ENCODE measurements around the gene PCDHGA11.
"Not testable (repeated sequence)": the region's sequence is repeated elsewhere in the genome, so short reads cannot be mapped to it uniquely, and the experiment has no call there.

PCDHGA11 gene

GRCh38 chr5:141420855-141421488, at the start of gene PCDHGA11:
PCDHGA11 (plus strand) TSS chr5:141421051; CDS start chr5:141421228, 177 bp downstream.
- DNase-seq, result no peak

GRCh38 chr5:141371572-141372475, 49.0 kb upstream of the PCDHGA11 start:
- DNase-seq, result no peak

- DNase-seq, result no peak
Measured at GRCh38 chr5:141373673-141374317, 47.1 kb upstream of the PCDHGA11 start, which contains the start of gene PCDHGA6. PCDHGA6 (plus strand) TSS chr5:141373891; CDS start chr5:141374084, 193 bp downstream.

GRCh38 chr5:141374627-141375026, 46.2 kb upstream of the PCDHGA11 start:
- DNase-seq, result no peak

GRCh38 chr5:141375444-141376155, 45.3 kb upstream of the PCDHGA11 start:
- DNase-seq, result not testable (repeated sequence)

GRCh38 chr5:141382469-141383294, 38.2 kb upstream of the PCDHGA11 start, which contains the start of gene PCDHGA7:
PCDHGA7 (plus strand) TSS chr5:141382742; CDS start chr5:141382900, 158 bp downstream.
- no peak for DNase-seq

- no peak for DNase-seq
Measured at GRCh38 chr5:141383345-141383744, 37.5 kb upstream of the PCDHGA11 start.

GRCh38 chr5:141384471-141385267, 36.2 kb upstream of the PCDHGA11 start:
- no peak for DNase-seq

GRCh38 chr5:141387557-141388311, 33.1 kb upstream of the PCDHGA11 start, which contains the start of gene PCDHGB4:
PCDHGB4 (plus strand) TSS chr5:141387698; CDS start chr5:141387885, 187 bp downstream.
- peak; percentile 69 for DNase-seq

- DNase-seq, result no peak
Measured at GRCh38 chr5:141388661-141389060, 32.2 kb upstream of the PCDHGA11 start.

GRCh38 chr5:141389153-141390042, 31.5 kb upstream of the PCDHGA11 start:
- DNase-seq, result no peak

GRCh38 chr5:141392429-141393198, 28.2 kb upstream of the PCDHGA11 start, which contains the start of gene PCDHGA8:
PCDHGA8 (plus strand) TSS chr5:141392633; CDS start chr5:141392814, 181 bp downstream.
- DNase-seq, result no peak

- no peak for DNase-seq
Measured at GRCh38 chr5:141393267-141393666, 27.6 kb upstream of the PCDHGA11 start.

GRCh38 chr5:141394401-141395187, 26.3 kb upstream of the PCDHGA11 start:
- not testable (repeated sequence) for DNase-seq

- DNase-seq, result peak; percentile 78
Measured at GRCh38 chr5:141397756-141398551, 22.9 kb upstream of the PCDHGA11 start, which contains the start of gene PCDHGB5. PCDHGB5 (plus strand) TSS chr5:141397947; CDS start chr5:141398128, 181 bp downstream.

- DNase-seq, result no peak
Measured at GRCh38 chr5:141398608-141399007, 22.2 kb upstream of the PCDHGA11 start.

Data from activated effector memory CD4-positive, alpha-beta T cell treated with anti-CD3 and anti-CD28 coated beads, Interleukin-2, amount 50 U/mL, for 16 hours (primary cell).